Adrenal gland (tissue), 5 donors: Measurements from ENCODE around the gene PDE9A.

Source experiments
- POLR2A ChIP-seq, 2 donors: fragments of 450-650 bp; IDR thresholded peaks; one replicate each; pipeline ENCODE4 v1.6.1; 2017; ENCODE audit warnings: antibody characterized with exemption in 2 of 2, mild to moderate bottlenecking in 2 of 2, moderate library complexity in 1 of 2
- TF ChIP-seq, protein P1 (sequence below), 6 experiments: fragments of 450-650 bp in 4 of 6; fragments of 200-600 bp in 2 of 6; sonication (generic) in 1 of 6; IDR thresholded peaks; 1 replicate in 5 of 6; 2 replicates in 1 of 6; pipeline versions ENCODE4 v1.5.1 to v1.8.0; 2016 to 2021; ENCODE audit warnings: antibody characterized with exemption in 6 of 6, mild to moderate bottlenecking in 2 of 6, moderate library complexity in 1 of 6
- donor health status: DM: no; HTN: no; CAD: no.

DNA sequence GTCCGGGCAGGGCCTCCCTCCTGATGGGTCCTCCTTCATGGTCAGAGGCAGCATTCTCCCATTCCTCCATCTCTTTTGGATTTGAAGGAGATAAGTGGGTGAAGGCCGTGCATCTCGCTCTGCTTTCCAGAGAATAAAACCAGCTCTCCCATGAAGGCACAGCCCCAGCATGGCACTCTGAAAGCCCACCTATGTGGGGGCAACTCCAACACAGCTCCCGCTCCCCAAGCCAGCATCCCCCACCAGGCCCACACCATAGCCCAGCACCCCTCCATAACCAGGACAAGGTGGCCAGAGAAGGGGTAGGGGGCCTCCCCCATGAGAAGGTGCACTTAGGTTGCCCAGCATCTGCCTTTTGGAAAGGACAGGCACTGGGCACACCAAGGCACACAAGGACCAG, 112.2 kb downstream of the PDE9A start:
- TF ChIP-seq, protein P1, sequence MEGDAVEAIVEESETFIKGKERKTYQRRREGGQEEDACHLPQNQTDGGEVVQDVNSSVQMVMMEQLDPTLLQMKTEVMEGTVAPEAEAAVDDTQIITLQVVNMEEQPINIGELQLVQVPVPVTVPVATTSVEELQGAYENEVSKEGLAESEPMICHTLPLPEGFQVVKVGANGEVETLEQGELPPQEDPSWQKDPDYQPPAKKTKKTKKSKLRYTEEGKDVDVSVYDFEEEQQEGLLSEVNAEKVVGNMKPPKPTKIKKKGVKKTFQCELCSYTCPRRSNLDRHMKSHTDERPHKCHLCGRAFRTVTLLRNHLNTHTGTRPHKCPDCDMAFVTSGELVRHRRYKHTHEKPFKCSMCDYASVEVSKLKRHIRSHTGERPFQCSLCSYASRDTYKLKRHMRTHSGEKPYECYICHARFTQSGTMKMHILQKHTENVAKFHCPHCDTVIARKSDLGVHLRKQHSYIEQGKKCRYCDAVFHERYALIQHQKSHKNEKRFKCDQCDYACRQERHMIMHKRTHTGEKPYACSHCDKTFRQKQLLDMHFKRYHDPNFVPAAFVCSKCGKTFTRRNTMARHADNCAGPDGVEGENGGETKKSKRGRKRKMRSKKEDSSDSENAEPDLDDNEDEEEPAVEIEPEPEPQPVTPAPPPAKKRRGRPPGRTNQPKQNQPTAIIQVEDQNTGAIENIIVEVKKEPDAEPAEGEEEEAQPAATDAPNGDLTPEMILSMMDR (IDR thresholded peaks at IDR 0.05), result no peak
- TF ChIP-seq POLR2A (IDR thresholded peaks at IDR 0.05), result no peak
